ENCODE measurements around the gene NCBP1. TPM values are rescaled to one million over a fixed set of nuclear protein-coding genes. Genes with fewer than 3 reads are reported as not detected.

The NCBP1 gene
- total and polyA plus RNA-seq, 9 of the 15 experiments (the other 6 are each of a cell fraction or from before 2014, with no cell fraction given), result 29.4 to 69.7 (median 57.5) TPM

- no peak for TF ChIP-seq ZNF407 (IDR thresholded peaks at IDR 0.05; ENCODE audit: low read depth)
- TF ChIP-seq TEAD2 (tag; IDR thresholded peaks at IDR 0.05), result no peak
- TF ChIP-seq FOSL1 (tag; conservative IDR thresholded peaks at IDR 0.05), result no peak
Measured at GRCh38 chr9:97675655-97676054, 42.0 kb downstream of the NCBP1 start (continued).
